ENCODE data around the gene CCDC157. TPM values are rescaled to one million over a fixed set of nuclear protein-coding genes. Genes with fewer than 3 reads are reported as not detected.
A peak's percentile ranks its signal among the peaks of the same experiment; 100 is the strongest.

Gene CCDC157
- total RNA-seq, 1 experiment from 2014 or later = 2.2 TPM

- DNase-seq (ENCODE audit: low read depth) = peak; percentile 37
- in situ Hi-C loops (cut with HindIII; ENCODE audit: low pct_unique_long_range_greater_than_20kb, low sequenced_read_pairs) = no loop called here
Measured at GRCh38 chr22:30421695-30422480, 65.1 kb downstream of the CCDC157 start.

GRCh38 chr22:30422481-30423300, 65.9 kb downstream of the CCDC157 start:
- DNase-seq (ENCODE audit: low read depth) = peak; percentile 91
- in situ Hi-C loops (cut with HindIII; ENCODE audit: low pct_unique_long_range_greater_than_20kb, low sequenced_read_pairs) = no loop called here

- no peak for DNase-seq (ENCODE audit: low read depth)
- in situ Hi-C loops (cut with HindIII; ENCODE audit: low pct_unique_long_range_greater_than_20kb, low sequenced_read_pairs) = no loop called here
Measured at GRCh38 chr22:30423301-30423958, 66.6 kb downstream of the CCDC157 start.

- in situ Hi-C loops (cut with HindIII; ENCODE audit: low pct_unique_long_range_greater_than_20kb, low sequenced_read_pairs) = no loop called here
- peak; percentile 100 for DNase-seq (ENCODE audit: low read depth)
Measured at GRCh38 chr22:30423959-30424533, 67.2 kb downstream of the CCDC157 start.

GRCh38 chr22:30424534-30425326, 67.9 kb downstream of the CCDC157 start:
- no peak for DNase-seq (ENCODE audit: low read depth)
- in situ Hi-C loops (cut with HindIII; ENCODE audit: low pct_unique_long_range_greater_than_20kb, low sequenced_read_pairs) = no loop called here

- DNase-seq (ENCODE audit: low read depth) = no peak
- in situ Hi-C loops (cut with HindIII; ENCODE audit: low pct_unique_long_range_greater_than_20kb, low sequenced_read_pairs) = no loop called here
Measured at GRCh38 chr22:30425327-30425615, 68.5 kb downstream of the CCDC157 start.

GRCh38 chr22:30425616-30426387, 69.0 kb downstream of the CCDC157 start, which contains the start of gene MTFP1:
Gene MTFP1, plus strand, starts transcription at chr22:30425768. Its CDS starts 112 bp downstream, at chr22:30425880.
- peak; percentile 80 for DNase-seq (ENCODE audit: low read depth)
- in situ Hi-C loops (cut with HindIII; ENCODE audit: low pct_unique_long_range_greater_than_20kb, low sequenced_read_pairs) = no loop called here

Other genes with a start within 250 kb of the CCDC157 start
- gene LIF, start 110.2 kb upstream of the CCDC157 start, total RNA-seq (2014; rRNA removed; shearing (Covaris generic); ENCODE audit: low replicate concordance) = 35.7 and 35.8 TPM in 2 replicates
- gene OSM, start 90.2 kb upstream of the CCDC157 start, total RNA-seq (2014; rRNA removed; shearing (Covaris generic); ENCODE audit: low replicate concordance) = not detected in 2 replicates
- 14.0 and 16.0 TPM in 2 replicates for gene CASTOR1, start 67.5 kb upstream of the CCDC157 start, total RNA-seq (2014; rRNA removed; shearing (Covaris generic); ENCODE audit: low replicate concordance)
- 44.3 and 45.5 TPM in 2 replicates for gene TBC1D10A, start 30.1 kb upstream of the CCDC157 start, total RNA-seq (2014; rRNA removed; shearing (Covaris generic); ENCODE audit: low replicate concordance)
- 12.7 and 15.5 TPM in 2 replicates for gene SF3A1, start 113 bp upstream of the CCDC157 start, total RNA-seq (2014; rRNA removed; shearing (Covaris generic); ENCODE audit: low replicate concordance)
- gene RNF215, start 30.4 kb downstream of the CCDC157 start, total RNA-seq (2014; rRNA removed; shearing (Covaris generic); ENCODE audit: low replicate concordance) = 53.2 and 91.7 TPM in 2 replicates
- gene SEC14L2, start 40.0 kb downstream of the CCDC157 start, total RNA-seq (2014; rRNA removed; shearing (Covaris generic); ENCODE audit: low replicate concordance) = 10.6 and 12.9 TPM in 2 replicates
- 151 and 189 TPM in 2 replicates for gene MTFP1, start 68.8 kb downstream of the CCDC157 start, total RNA-seq (2014; rRNA removed; shearing (Covaris generic); ENCODE audit: low replicate concordance)
- gene SEC14L3, start 115.0 kb downstream of the CCDC157 start, total RNA-seq (2014; rRNA removed; shearing (Covaris generic); ENCODE audit: low replicate concordance) = not detected in 2 replicates
- gene SEC14L4, start 148.7 kb downstream of the CCDC157 start, total RNA-seq (2014; rRNA removed; shearing (Covaris generic); ENCODE audit: low replicate concordance) = 0.14 TPM in 1 of 2 replicates, not detected in the other
- 28.2 and 51.2 TPM in 2 replicates for gene SEC14L6, start 189.7 kb downstream of the CCDC157 start, total RNA-seq (2014; rRNA removed; shearing (Covaris generic); ENCODE audit: low replicate concordance)
- 46.3 and 76.4 TPM in 2 replicates for gene GAL3ST1, start 217.7 kb downstream of the CCDC157 start, total RNA-seq (2014; rRNA removed; shearing (Covaris generic); ENCODE audit: low replicate concordance)
- 179 and 184 TPM in 2 replicates for gene PES1, start 234.9 kb downstream of the CCDC157 start, total RNA-seq (2014; rRNA removed; shearing (Covaris generic); ENCODE audit: low replicate concordance)